Natural killer cell (primary cell): Measurements from ENCODE around the gene RGS14. TPM values are rescaled to one million over a fixed set of nuclear protein-coding genes. Genes with fewer than 3 reads are reported as not detected.

Source experiments
- ATAC-seq, 3 donors: fragments of 150-1000 bp in 2 of 3; fragments of 200-7000 bp in 1 of 3; cut with Tn5 transposase; 1 replicate in 1 of 3; 2 replicates in 2 of 3; pipeline ENCODE4 v1.10.0; 2021; ENCODE audit warnings: mild to moderate bottlenecking in 2 of 3, moderate library complexity in 2 of 3
- DNase-seq, 2 donors: peaks; one replicate each; pipeline versions ENCODE4 v3.0.0 to v3.0.0-alpha.2; 2013 to 2021; ENCODE audit warnings: mixed read lengths in 1 of 2
- H3K27ac ChIP-seq: one replicate; pipeline ENCODE4 v1.5.1; 2013; ENCODE audit warnings: mild to moderate bottlenecking, low read length
- H3K27me3 ChIP-seq: one replicate; pipeline ENCODE4 v1.6.1; 2013; ENCODE audit warnings: low read length; ENCODE audit not compliant: control insufficient read depth, insufficient read depth
- H3K36me3 ChIP-seq: one replicate; pipeline ENCODE4 v1.6.1; 2013; ENCODE audit warnings: low read length; ENCODE audit not compliant: control insufficient read depth, insufficient read depth
- H3K4me1 ChIP-seq: one replicate; pipeline ENCODE4 v1.6.1; 2013; ENCODE audit warnings: low read length; ENCODE audit not compliant: control insufficient read depth, insufficient read depth
- H3K4me3 ChIP-seq: one replicate; pipeline ENCODE4 v1.5.1; 2013; ENCODE audit warnings: low read length
- H3K9me3 ChIP-seq: one replicate; pipeline ENCODE4 v1.6.1; 2013; ENCODE audit warnings: low read length; ENCODE audit not compliant: control insufficient read depth, insufficient read depth
- H3K27ac Mint-ChIP-seq, 2 donors: one replicate each; pipeline ENCODE4 v1.8.0; 2022; ENCODE audit warnings: mild to moderate bottlenecking in 2 of 2, mixed read lengths in 2 of 2, moderate library complexity in 1 of 2
- H3K27me3 Mint-ChIP-seq, 2 donors: one replicate each; pipeline ENCODE4 v1.8.0; 2022; ENCODE audit warnings: low read depth in 2 of 2, mixed read lengths in 2 of 2
- H3K36me3 Mint-ChIP-seq: one replicate; pipeline ENCODE4 v1.8.0; 2022; ENCODE audit warnings: mixed read lengths
- H3K4me1 Mint-ChIP-seq, 2 donors: one replicate each; pipeline ENCODE4 v1.8.0; 2022; ENCODE audit warnings: mixed read lengths in 2 of 2
- H3K4me3 Mint-ChIP-seq: one replicate; pipeline ENCODE4 v1.8.0; 2022; ENCODE audit warnings: mild to moderate bottlenecking, moderate library complexity, mixed read lengths
- H3K9me3 Mint-ChIP-seq, 2 donors: one replicate each; pipeline ENCODE4 v1.8.0; 2022; ENCODE audit warnings: mixed read lengths in 2 of 2
- CTCF ChIP-seq: fragments of 200-600 bp; IDR thresholded peaks from one replicate; pipeline ENCODE4 v1.8.0; 2022; ENCODE audit warnings: antibody characterized with exemption
- WGBS: methylation state at CpG from one replicate; pipeline ENCODE4 v1.1.7; 2013; ENCODE audit warnings: missing lambda C conversion rate; ENCODE audit not compliant: insufficient coverage; 5-methylcytosine and 5-hydroxymethylcytosine counted together
- intact Hi-C: fragments of 100-400 bp; cut with micrococcal nuclease; formaldehyde crosslinking; loops from one replicate; pipeline ENCODE4 v1.14.2; 2022
- total RNA-seq, 4 donors: library from RNA; stranded (reverse); fragments of 120-200 nt in 1 of 4; gene quantifications; one replicate each; pipeline versions ENCODE4 v1.2.3 to v1.2.4, GENCODE V29; 2013 to 2022

Gene RGS14
- total RNA-seq, 3 donors from 2014 or later (not counting 1 experiment from before 2014, with no cell fraction given) = 57.3 to 87.0 (median 66.1) TPM

GRCh38 chr5:177403102-177403791, 45.5 kb downstream of the RGS14 start:
- Mint-ChIP-seq H3K9me3 (no peaks in the 10 kb centered on the region), H3K4me1 (peaks cover 35 to 42% of the 10 kb centered on the region in 2 donors), H3K4me3 (peak overlapping the region; percentile 72), H3K36me3 (no peaks in the 10 kb centered on the region), H3K27me3 (peaks cover 13 to 17% of the 10 kb centered on the region in 2 donors), H3K27ac (peak overlapping the region; percentile 62 to 84)
- Histone ChIP-seq H3K27ac (no peak overlapping the region), H3K9me3 (no peaks in the 10 kb centered on the region), H3K36me3 (no peaks in the 10 kb centered on the region), H3K27me3 (peaks cover 22% of the 10 kb centered on the region), H3K4me1 (peaks cover 50% of the 10 kb centered on the region), H3K4me3 (peak overlapping the region; percentile 2)
- WGBS = 2% methylated on average over 61 of the region's 61 CpGs
- peak; percentile 31 to 50 (median 43) for ATAC-seq
- no peak for TF ChIP-seq CTCF
- peak; percentile 50 to 85 for DNase-seq
- intact Hi-C loops = loop anchor here (1.0 kb wide), 1 partner anchor 13 kb away; no protein-coding TSS in a partner anchor

DNA sequence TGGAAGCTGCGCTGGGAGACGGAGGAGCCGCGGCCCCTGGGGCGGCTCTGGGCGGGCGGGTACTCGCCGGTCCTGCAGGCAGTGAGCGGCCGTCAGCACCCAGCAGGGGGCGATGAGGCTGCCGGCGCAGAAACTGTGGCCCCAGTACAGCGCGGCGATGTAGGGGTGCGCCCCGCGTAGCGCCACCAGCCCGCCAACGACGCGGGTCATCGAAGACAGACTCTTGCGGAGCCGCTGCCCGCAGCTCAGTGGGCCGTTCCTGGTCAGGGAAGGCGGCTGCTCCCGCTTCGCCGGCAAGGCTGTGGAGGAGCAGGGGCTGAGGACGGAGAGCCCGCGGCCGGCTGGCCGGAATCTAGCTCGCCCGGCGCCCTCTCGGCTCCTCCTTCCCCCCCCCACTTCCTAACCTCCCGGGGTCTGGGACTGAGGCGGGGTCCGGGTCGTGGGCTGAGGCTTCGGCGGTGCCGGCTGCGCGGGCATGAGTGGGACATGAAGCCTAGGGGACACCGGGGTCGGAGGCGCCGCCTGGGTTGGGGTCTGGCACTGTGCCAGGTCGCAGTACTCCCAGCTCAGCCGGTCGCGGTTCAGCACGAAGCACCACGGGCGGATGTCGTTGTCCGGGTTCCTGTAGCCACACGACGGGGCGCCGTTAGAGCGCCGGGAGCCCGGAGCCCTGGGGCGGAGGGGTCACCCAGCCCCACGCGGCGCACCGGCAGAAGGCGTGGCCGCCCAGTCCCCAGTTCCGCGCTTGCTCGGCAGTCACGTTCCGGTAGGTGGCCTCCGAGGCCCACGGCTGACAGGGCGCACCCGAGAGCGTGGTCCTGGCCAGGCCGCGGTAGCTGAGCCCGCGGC, 46.3 kb downstream of the RGS14 start:
- H3K9me3 Mint-ChIP-seq = no peaks in the 10 kb centered on the region
- DNase-seq (peak; percentile 81 to 94), ATAC-seq (peak; percentile 80 to 91 (median 81))
- H3K4me1 ChIP-seq = peaks cover 51% of the 10 kb centered on the region
- H3K36me3 ChIP-seq = no peaks in the 10 kb centered on the region
- peak overlapping the region; percentile 62 to 84 for H3K27ac Mint-ChIP-seq
- peak; percentile 66 for TF ChIP-seq CTCF
- under 1% methylated on average over 93 of the region's 93 CpGs for WGBS
- intact Hi-C loops = loop anchor here (1.0 kb wide), 4 partner anchors 14 to 97 kb away; partner anchors contain the start of gene GRK6
- H3K4me1 Mint-ChIP-seq = peaks cover 37 to 45% of the 10 kb centered on the region in 2 donors
- no peaks in the 10 kb centered on the region for H3K36me3 Mint-ChIP-seq
- peak overlapping the region; percentile 51 for H3K27ac ChIP-seq
- peaks cover 22% of the 10 kb centered on the region for H3K27me3 ChIP-seq
- H3K9me3 ChIP-seq = no peaks in the 10 kb centered on the region
- H3K4me3 Mint-ChIP-seq = peak overlapping the region; percentile 72
- H3K4me3 ChIP-seq = peak overlapping the region; percentile 36
- H3K27me3 Mint-ChIP-seq = peaks cover 13 to 17% of the 10 kb centered on the region in 2 donors

- ATAC-seq = no peak
- intact Hi-C loops = loop anchor here (1.0 kb wide), 3 partner anchors 22 to 97 kb away; partner anchors contain the start of gene GRK6
- Histone ChIP-seq H3K9me3 (no peaks in the 10 kb centered on the region), H3K4me3 (no peak overlapping the region), H3K4me1 (peaks cover 55% of the 10 kb centered on the region), H3K27ac (peak overlapping the region; percentile 22), H3K27me3 (peaks cover 20% of the 10 kb centered on the region), H3K36me3 (no peaks in the 10 kb centered on the region)
- peak overlapping the region; percentile 72 for H3K4me3 Mint-ChIP-seq
- H3K9me3 Mint-ChIP-seq = no peaks in the 10 kb centered on the region
- H3K27me3 Mint-ChIP-seq = peaks cover 13 to 17% of the 10 kb centered on the region in 2 donors
- H3K4me1 Mint-ChIP-seq = peaks cover 43 to 52% of the 10 kb centered on the region in 2 donors
- WGBS = 54% methylated on average over 16 of the region's 16 CpGs
- H3K36me3 Mint-ChIP-seq = no peaks in the 10 kb centered on the region
- no peak for TF ChIP-seq CTCF
- H3K27ac Mint-ChIP-seq = peak overlapping the region; percentile 62 to 84
- DNase-seq = no peak
Observed at GRCh38 chr5:177404641-177405179, 47.0 kb downstream of the RGS14 start.
